Placental pericyte (primary cell): ENCODE data around the gene ELAVL3. TPM values are rescaled to one million over a fixed set of nuclear protein-coding genes. Genes with fewer than 3 reads are reported as not detected.

ENCODE experiments used
- small RNA-seq: library from RNA; depleted of rRNA; stranded (forward); fragments of <200 nt; gene quantifications from one replicate; pipeline ENCODE3, GENCODE V24; 2012; ENCODE audit warnings: low replicate concordance
- total RNA-seq: library from RNA; depleted of rRNA; stranded (reverse); fragments of >200 nt; gene quantifications from 2 replicates; pipeline ENCODE4 v1.2.3, GENCODE V29; 2012

Gene ELAVL3
- total RNA-seq, result under 0.01 TPM in 1 of 2 replicates, not detected in the other

DNA sequence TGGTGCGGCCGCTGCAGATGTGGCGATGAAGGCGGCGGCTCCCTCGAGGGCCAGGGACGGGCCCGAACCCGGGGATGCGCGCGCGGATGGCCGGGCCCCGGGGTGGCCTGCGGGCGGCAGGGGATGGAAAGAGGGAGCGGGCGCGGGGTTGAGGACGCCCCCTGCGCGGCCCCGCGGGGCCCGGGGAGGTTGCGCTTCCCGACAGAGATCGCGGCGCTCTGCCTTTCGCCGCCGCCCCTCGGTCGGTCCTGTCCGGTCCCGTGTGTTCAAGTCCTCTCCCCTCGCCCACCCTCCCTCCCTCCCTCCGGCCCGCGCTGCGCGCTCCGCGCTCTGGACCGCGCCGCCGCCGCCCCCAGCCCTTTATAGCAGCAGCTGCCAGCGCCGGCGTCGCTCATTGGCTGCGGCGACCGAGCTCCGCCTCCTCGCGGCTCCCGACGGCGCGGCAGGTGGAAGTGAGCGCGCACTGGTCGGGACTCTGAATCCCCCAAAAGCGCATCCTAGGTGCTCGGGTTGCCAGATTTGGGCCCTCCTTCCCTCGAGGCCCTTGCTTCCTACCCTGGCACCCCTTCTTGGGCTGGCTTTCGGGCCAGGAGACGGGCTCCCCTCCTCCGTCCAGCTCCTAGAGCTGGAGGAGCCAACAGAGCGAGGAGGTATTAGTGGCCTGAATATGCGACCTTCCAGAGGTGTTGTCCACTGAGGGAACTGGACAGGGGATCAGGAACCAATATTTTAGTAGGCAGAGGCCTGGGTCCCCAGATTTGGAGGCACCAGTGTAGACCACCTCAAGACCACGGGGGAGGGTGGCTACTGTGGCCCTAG is at the start of gene ELAVL3:
Gene ELAVL3, minus strand, starts transcription at position 332 of the 819 bp plus-strand sequence. CDS start 438 bp downstream, outside the sequence.

DNA sequence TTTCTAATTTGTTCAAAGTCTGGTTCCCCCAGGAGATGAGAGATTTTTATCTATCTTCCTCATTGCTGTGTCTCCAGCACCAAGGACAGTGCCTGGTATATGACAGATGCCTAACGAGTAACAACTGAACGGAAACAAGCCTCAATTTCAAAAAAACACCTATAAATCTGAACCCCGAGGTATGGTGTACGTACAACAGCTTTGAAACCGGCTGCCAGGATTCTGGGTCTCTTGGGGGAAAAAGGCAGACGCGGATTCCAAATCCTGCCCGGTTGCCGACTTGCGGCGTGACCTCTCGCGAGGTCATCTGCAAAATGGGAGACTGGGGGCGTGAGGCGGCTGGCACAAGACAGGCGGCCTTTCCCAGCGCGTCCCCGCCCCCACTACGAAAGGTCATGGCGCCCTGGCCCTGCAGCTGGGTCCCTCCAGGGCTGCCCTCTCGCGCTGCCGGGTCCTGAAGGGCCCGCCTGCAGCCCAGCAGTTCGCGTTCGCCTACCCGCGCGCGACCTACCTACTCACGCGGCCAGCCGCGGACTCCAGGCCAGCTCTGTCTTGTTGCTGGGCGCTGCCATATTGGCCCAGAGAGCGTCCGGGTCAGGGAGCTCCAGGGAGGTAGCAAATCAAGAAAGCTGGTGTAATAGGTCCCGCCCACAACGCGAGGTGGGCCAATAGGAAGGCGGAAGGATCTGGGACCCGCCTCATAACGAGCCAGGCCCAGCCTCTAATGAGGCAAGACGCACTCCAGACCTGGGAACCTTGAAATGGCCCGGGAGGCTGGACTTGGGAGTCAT is 47.9 kb upstream of the ELAVL3 start, which contains the start of gene ECSIT:
Gene ECSIT, minus strand, starts transcription at position 584 of the 791 bp plus-strand sequence. CDS start 9,964 bp downstream, outside the sequence.

DNA sequence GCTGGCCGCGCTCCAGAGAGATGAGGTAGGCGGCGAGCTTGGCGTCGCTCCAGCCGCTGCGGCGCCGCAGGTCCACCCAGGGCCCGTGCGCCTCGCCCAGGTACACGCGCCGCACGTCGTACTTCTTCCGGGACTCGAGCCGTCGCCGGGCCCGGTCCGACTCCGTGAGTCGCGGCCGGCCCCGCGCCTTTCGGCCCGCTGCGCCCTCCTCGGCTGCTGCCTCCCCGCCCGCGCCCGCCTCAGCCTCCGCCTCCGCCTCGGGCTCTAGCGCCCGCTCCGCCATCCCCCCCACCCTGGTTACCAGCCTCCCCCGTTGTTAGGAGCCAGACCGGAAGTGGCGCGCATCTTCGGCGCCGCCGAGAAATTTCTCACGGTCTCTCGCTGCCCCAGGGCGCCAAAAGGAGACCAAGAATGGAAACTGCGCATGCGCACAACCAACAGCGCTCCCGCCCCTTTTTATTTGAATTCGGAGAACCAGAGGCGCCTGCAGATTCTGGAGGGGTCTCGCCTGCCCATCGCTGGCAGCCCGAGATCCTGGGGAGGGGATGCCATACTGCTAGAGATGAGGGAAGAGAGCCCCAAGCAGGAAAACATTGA is 24.8 kb upstream of the ELAVL3 start, which contains the start of gene ZNF653:
Gene ZNF653, minus strand, starts transcription at position 336 of the 597 bp plus-strand sequence. Its CDS starts 53 bp downstream, at position 283.

DNA sequence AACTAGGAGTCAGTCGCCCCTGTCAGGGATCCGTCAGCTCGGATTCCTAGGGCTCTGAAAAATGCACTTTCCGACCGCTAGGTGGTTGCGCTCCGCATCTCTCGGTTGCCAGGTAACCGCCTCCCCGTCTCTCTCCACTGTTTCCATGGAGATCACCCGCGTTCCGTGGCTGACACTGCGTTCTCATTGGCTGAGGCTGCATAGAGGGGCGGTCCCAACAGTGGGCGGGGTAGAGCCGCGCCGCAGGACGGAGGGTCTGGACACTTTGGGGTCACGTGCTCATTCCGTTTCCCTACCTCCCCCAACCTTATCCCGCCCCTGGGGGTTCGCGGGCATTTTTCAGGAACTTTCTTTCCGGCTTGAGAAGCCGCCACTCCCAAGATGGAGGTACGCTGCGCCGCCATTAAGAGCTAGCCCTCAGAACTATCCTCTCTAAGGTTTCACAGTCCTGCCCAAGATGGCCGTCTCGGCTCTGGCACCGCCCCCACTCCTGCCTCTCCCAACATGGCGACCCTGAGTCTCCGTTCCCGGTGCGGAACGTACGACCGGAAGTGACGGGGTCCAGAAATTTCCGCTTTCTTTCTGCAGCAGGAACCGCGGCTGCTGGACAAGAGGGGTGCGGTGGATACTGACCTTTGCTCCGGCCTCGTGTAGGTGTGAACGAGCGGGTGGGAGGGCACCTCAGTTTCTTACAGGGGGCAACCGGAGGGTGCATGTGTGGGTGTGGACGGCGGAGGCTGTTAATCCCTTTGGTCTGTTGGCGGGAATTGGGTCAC is 45.6 kb downstream of the ELAVL3 start, which contains the start of the genes ODAD3 and PRKCSH:
Gene ODAD3, minus strand, starts transcription at position 65 of the 776 bp plus-strand sequence. CDS start 105 bp downstream, outside the sequence.
Gene PRKCSH, plus strand, starts transcription at position 579 of the 776 bp plus-strand sequence. CDS start 483 bp downstream, outside the sequence.

GRCh38 chr19:11418549-11419506 is 62.0 kb downstream of the ELAVL3 start, which contains the start of gene RGL3:
Gene RGL3 (minus strand): TSS chr19:11419314. CDS start chr19:11419278, 36 bp downstream.

Small RNA genes lying within 50 kb of the gene (small RNA-seq; reads per million reads assigned to genes)
- gene MIR7974 (not detected), gene RF00019 (not detected), gene RN7SL833P (not detected)

Other genes with a start within 250 kb of the ELAVL3 start
- not detected in 2 replicates for gene ANGPTL8, start 241.4 kb downstream of the ELAVL3 start, total RNA-seq
- gene DOCK6, start 218.5 kb downstream of the ELAVL3 start, total RNA-seq, result 14.0 and 30.8 TPM in 2 replicates
- not detected in 2 replicates for gene TSPAN16, start 184.9 kb downstream of the ELAVL3 start, total RNA-seq
- gene RAB3D, start 141.4 kb downstream of the ELAVL3 start, total RNA-seq, result 8.6 and 26.9 TPM in 2 replicates
- gene TMEM205, start 134.8 kb downstream of the ELAVL3 start, total RNA-seq, result 54.3 and 189 TPM in 2 replicates
- 4.7 and 12.5 TPM in 2 replicates for gene CCDC159, start 134.5 kb downstream of the ELAVL3 start, total RNA-seq
- 17.8 and 21.7 TPM in 2 replicates for gene PLPPR2, start 125.6 kb downstream of the ELAVL3 start, total RNA-seq
- gene SWSAP1, start 106.4 kb downstream of the ELAVL3 start, total RNA-seq, result 0.72 and 1.1 TPM in 2 replicates
- 5.9 and 19.5 TPM in 2 replicates for gene EPOR, start 96.7 kb downstream of the ELAVL3 start, total RNA-seq
- 1.4 and 2.4 TPM in 2 replicates for gene RGL3, start 61.7 kb downstream of the ELAVL3 start, total RNA-seq
- gene ODAD3, start 45.9 kb downstream of the ELAVL3 start, total RNA-seq, result 0.14 TPM in 1 of 2 replicates, not detected in the other
- gene PRKCSH, start 45.4 kb downstream of the ELAVL3 start, total RNA-seq, result 163 and 165 TPM in 2 replicates
- gene ZNF653, start 24.8 kb upstream of the ELAVL3 start, total RNA-seq, result 6.6 and 7.0 TPM in 2 replicates
- 30.4 and 38.1 TPM in 2 replicates for gene ECSIT, start 48.1 kb upstream of the ELAVL3 start, total RNA-seq
- 13.8 and 26.8 TPM in 2 replicates for gene CNN1, start 57.8 kb upstream of the ELAVL3 start, total RNA-seq
- 56.1 and 56.7 TPM in 2 replicates for gene ELOF1, start 78.2 kb upstream of the ELAVL3 start, total RNA-seq
- gene ACP5, start 96.6 kb upstream of the ELAVL3 start, total RNA-seq, result 10.3 and 12.7 TPM in 2 replicates
- gene ZNF627, start 116.4 kb upstream of the ELAVL3 start, total RNA-seq, result 14.7 and 15.2 TPM in 2 replicates